ENCODE data around the gene ZFP69. TPM values are rescaled to one million over a fixed set of nuclear protein-coding genes. Genes with fewer than 3 reads are reported as not detected.

The ZFP69 gene
- total and polyA plus RNA-seq, 10 of the 15 experiments (the other 5 are each of a cell fraction or from before 2014, with no cell fraction given), result 1.9 to 6.4 (median 3.7) TPM

DNA sequence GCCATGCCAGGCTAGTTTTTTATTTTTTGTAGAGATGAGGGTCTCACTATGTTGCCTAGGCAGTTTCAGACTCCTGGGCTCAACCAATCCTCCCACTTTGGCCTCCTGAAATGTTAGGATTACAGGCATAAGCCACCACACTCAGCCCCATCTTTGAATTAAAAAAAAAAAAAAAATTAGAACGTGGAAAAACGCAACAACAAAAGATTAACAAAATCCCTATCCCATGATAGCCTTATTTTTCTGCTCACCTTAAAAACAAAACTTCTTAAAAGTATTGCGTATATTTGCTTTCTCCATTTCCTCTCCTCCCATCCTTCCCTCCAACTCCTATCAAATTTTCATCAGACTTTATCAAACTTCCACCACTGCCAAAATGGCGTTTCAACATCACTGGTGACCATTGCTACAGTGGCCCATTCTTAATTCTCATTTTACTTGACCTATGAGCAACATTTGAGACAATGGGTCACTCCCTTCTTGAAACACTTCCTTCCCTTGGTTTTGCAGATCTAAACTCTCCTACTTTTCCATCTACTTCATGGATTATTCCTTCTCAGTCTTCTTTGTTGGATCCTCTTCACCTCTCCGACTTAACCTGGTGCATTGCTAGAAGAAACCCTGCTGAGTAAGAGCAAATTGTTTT, 53.8 kb downstream of the ZFP69 start:
- peaks cover 6% of the 10 kb centered on the region for H3K4me1 ChIP-seq (ENCODE audit: control insufficient read depth, insufficient read depth, low read length)
- no peaks in the 10 kb centered on the region; the same call in 2 of the 3 replicates for H3K9me3 ChIP-seq (replicated peaks; ENCODE audit: control insufficient read depth, insufficient read depth, low read length)
- ChIA-PET RAD21 (ENCODE audit: unreplicated experiment) (interaction anchor here (1.8 kb wide), 1 partner anchor 81 kb away, joined by 10 read pairs; the partner anchor contains the start of gene ZFP69B), SMC1A (ENCODE audit: uncharacterized antibody, unreplicated experiment) (interaction anchor here (1.0 to 2.2 kb wide), 4 partner anchors 18 to 323 kb away, joined by 3 to 8 read pairs (median 4); partner anchors contain the start of gene ZFP69B), POLR2A (interaction anchor here (0.5 to 1.7 kb wide), 4 partner anchors 22 to 268 kb away, joined by 3 to 7 read pairs (median 4); partner anchors contain the start of gene EXO5), CTCF (interaction anchor here (0.7 to 3.4 kb wide), 15 partner anchors 12 to 421 kb away, joined by 3 to 38 read pairs (median 14); partner anchors contain the start of genes EXO5 and ZFP69)
- in situ Hi-C loops (cut with MboI) (no loop called here), intact Hi-C loops (cut with micrococcal nuclease; ENCODE audit: unreplicated experiment) (loop anchor here (5.0 kb wide), 1 partner anchor 421 kb away; no protein-coding TSS in a partner anchor)
- H2AFZ ChIP-seq (ENCODE audit: control insufficient read depth, low read depth, low read length), result peak overlapping the region; percentile 99
- H4K20me1 ChIP-seq (ENCODE audit: control insufficient read depth, insufficient read depth), result no peaks in the 10 kb centered on the region
- peak overlapping the region; percentile 71 for H3K4me3 ChIP-seq
- ATAC-seq, result peak; percentile 30
- TSS peak; percentile 99 for BruUV-seq (replicated peaks)
- 61% methylated on average over 5 of the region's 5 CpGs for WGBS (ENCODE audit: insufficient coverage, insufficient replicate concordance, low lambda C conversion rate, missing lambda C conversion rate)
- DNase-seq (ENCODE audit: low read depth, low spot score), result no peak
- H3K27ac ChIP-seq (ENCODE audit: control insufficient read depth, insufficient read depth), result peak overlapping the region; percentile 77
- H3K9ac ChIP-seq (ENCODE audit: control insufficient read depth, insufficient read depth, low read length), result peak overlapping the region; percentile 83
- no peaks in the 10 kb centered on the region for H3K27me3 ChIP-seq (replicated peaks in 1 of 2; ENCODE audit: control insufficient read depth in 2 of 2, insufficient read depth in 2 of 2, low read length in 1 of 2)
- H3K79me2 ChIP-seq (ENCODE audit: control insufficient read depth, insufficient read depth, low read length), result peaks cover 3% of the 10 kb centered on the region
- no peaks in the 10 kb centered on the region for H3K36me3 ChIP-seq (ENCODE audit: control insufficient read depth in 2 of 2, insufficient read depth in 2 of 2, low read length in 1 of 2)
- no peak for FAIRE-seq
- peak overlapping the region; percentile 99 for H3K4me2 ChIP-seq (ENCODE audit: control insufficient read depth, insufficient read depth)
- no peak for TF ChIP-seq KDM1A (IDR thresholded peaks at IDR 0.05; ENCODE audit: borderline replicate concordance)
- TF ChIP-seq, protein P1, sequence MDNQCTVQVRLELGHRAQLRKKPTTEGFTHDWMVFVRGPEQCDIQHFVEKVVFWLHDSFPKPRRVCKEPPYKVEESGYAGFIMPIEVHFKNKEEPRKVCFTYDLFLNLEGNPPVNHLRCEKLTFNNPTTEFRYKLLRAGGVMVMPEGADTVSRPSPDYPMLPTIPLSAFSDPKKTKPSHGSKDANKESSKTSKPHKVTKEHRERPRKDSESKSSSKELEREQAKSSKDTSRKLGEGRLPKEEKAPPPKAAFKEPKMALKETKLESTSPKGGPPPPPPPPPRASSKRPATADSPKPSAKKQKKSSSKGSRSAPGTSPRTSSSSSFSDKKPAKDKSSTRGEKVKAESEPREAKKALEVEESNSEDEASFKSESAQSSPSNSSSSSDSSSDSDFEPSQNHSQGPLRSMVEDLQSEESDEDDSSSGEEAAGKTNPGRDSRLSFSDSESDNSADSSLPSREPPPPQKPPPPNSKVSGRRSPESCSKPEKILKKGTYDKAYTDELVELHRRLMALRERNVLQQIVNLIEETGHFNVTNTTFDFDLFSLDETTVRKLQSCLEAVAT (IDR thresholded peaks at IDR 0.05), result peak; percentile 94
- TF ChIP-seq NRF1 (conservative IDR thresholded peaks at IDR 0.05; ENCODE audit: low read depth, low read length), result no peak
- TF ChIP-seq YY1 (IDR thresholded peaks at IDR 0.05; ENCODE audit: low read depth, low read length), result peak; percentile 74
- no peak for TF ChIP-seq KAT2A (conservative IDR thresholded peaks at IDR 0.05; ENCODE audit: control insufficient read depth, low read depth, low read length)
- TF ChIP-seq IKZF1 (conservative IDR thresholded peaks at IDR 0.05), result no peak
- TF ChIP-seq, protein P2, sequence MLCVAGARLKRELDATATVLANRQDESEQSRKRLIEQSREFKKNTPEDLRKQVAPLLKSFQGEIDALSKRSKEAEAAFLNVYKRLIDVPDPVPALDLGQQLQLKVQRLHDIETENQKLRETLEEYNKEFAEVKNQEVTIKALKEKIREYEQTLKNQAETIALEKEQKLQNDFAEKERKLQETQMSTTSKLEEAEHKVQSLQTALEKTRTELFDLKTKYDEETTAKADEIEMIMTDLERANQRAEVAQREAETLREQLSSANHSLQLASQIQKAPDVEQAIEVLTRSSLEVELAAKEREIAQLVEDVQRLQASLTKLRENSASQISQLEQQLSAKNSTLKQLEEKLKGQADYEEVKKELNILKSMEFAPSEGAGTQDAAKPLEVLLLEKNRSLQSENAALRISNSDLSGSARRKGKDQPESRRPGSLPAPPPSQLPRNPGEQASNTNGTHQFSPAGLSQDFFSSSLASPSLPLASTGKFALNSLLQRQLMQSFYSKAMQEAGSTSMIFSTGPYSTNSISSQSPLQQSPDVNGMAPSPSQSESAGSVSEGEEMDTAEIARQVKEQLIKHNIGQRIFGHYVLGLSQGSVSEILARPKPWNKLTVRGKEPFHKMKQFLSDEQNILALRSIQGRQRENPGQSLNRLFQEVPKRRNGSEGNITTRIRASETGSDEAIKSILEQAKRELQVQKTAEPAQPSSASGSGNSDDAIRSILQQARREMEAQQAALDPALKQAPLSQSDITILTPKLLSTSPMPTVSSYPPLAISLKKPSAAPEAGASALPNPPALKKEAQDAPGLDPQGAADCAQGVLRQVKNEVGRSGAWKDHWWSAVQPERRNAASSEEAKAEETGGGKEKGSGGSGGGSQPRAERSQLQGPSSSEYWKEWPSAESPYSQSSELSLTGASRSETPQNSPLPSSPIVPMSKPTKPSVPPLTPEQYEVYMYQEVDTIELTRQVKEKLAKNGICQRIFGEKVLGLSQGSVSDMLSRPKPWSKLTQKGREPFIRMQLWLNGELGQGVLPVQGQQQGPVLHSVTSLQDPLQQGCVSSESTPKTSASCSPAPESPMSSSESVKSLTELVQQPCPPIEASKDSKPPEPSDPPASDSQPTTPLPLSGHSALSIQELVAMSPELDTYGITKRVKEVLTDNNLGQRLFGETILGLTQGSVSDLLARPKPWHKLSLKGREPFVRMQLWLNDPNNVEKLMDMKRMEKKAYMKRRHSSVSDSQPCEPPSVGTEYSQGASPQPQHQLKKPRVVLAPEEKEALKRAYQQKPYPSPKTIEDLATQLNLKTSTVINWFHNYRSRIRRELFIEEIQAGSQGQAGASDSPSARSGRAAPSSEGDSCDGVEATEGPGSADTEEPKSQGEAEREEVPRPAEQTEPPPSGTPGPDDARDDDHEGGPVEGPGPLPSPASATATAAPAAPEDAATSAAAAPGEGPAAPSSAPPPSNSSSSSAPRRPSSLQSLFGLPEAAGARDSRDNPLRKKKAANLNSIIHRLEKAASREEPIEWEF (IDR thresholded peaks at IDR 0.05; ENCODE audit: insufficient replicate concordance, low read depth, low read length), result no peak
- TF ChIP-seq NBN (IDR thresholded peaks at IDR 0.05), result 0 out of 2 replicates have a peak, but pooled peaks have one; percentile 35
- TF ChIP-seq, protein P3, sequence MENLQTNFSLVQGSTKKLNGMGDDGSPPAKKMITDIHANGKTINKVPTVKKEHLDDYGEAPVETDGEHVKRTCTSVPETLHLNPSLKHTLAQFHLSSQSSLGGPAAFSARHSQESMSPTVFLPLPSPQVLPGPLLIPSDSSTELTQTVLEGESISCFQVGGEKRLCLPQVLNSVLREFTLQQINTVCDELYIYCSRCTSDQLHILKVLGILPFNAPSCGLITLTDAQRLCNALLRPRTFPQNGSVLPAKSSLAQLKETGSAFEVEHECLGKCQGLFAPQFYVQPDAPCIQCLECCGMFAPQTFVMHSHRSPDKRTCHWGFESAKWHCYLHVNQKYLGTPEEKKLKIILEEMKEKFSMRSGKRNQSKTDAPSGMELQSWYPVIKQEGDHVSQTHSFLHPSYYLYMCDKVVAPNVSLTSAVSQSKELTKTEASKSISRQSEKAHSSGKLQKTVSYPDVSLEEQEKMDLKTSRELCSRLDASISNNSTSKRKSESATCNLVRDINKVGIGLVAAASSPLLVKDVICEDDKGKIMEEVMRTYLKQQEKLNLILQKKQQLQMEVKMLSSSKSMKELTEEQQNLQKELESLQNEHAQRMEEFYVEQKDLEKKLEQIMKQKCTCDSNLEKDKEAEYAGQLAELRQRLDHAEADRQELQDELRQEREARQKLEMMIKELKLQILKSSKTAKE (IDR thresholded peaks at IDR 0.05; ENCODE audit: low read depth, poor library complexity, severe bottlenecking), result peak; percentile 62
- TF ChIP-seq, protein P4, sequence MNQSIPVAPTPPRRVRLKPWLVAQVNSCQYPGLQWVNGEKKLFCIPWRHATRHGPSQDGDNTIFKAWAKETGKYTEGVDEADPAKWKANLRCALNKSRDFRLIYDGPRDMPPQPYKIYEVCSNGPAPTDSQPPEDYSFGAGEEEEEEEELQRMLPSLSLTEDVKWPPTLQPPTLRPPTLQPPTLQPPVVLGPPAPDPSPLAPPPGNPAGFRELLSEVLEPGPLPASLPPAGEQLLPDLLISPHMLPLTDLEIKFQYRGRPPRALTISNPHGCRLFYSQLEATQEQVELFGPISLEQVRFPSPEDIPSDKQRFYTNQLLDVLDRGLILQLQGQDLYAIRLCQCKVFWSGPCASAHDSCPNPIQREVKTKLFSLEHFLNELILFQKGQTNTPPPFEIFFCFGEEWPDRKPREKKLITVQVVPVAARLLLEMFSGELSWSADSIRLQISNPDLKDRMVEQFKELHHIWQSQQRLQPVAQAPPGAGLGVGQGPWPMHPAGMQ (IDR thresholded peaks at IDR 0.05; ENCODE audit: borderline replicate concordance), result no peak

Data from GM12878 (cell line).